Muscle of leg (tissue), 11 donors: Measurements from ENCODE around the gene RPTOR. TPM values are rescaled to one million over a fixed set of nuclear protein-coding genes. Genes with fewer than 3 reads are reported as not detected.
"Not testable (repeated sequence)": the region's sequence is repeated elsewhere in the genome, so short reads cannot be mapped to it uniquely, and the experiment has no call there.

Experiments
- DNase-seq: peaks from one replicate; pipeline ENCODE4 v3.0.0; 2013
- H3K27ac ChIP-seq: one replicate; pipeline ENCODE4 v1.5.1; 2013; ENCODE audit warnings: mild to moderate bottlenecking, low read length, control low read depth
- H3K27me3 ChIP-seq: one replicate; pipeline ENCODE4 v1.6.1; 2013; ENCODE audit warnings: low read length; ENCODE audit not compliant: control insufficient read depth, insufficient read depth
- H3K36me3 ChIP-seq: one replicate; pipeline ENCODE4 v1.6.1; 2013; ENCODE audit warnings: low read length; ENCODE audit not compliant: control insufficient read depth, insufficient read depth
- H3K4me1 ChIP-seq: one replicate; pipeline ENCODE4 v1.6.1; 2013; ENCODE audit warnings: low read length; ENCODE audit not compliant: control insufficient read depth, insufficient read depth
- H3K4me3 ChIP-seq: one replicate; pipeline ENCODE4 v1.5.1; 2013; ENCODE audit warnings: low read length, control low read depth
- H3K9me3 ChIP-seq: replicated peaks from 2 replicates; pipeline ENCODE4 v1.6.1; 2013; ENCODE audit warnings: low read depth, low read length; ENCODE audit not compliant: control insufficient read depth
- WGBS: methylation state at CpG from one replicate; pipeline ENCODE4 v1.1.5; 2013; ENCODE audit warnings: missing lambda C conversion rate; ENCODE audit not compliant: insufficient coverage; 5-methylcytosine and 5-hydroxymethylcytosine counted together
- polyA plus RNA-seq, 8 donors: library from polyadenylated mRNA; unstranded; fragments of 120-200 nt; gene quantifications; one replicate each; pipeline versions ENCODE4 v1.2.1 to v1.2.3, GENCODE V29; 2013; ENCODE audit warnings: inconsistent platforms in 1 of 8, low replicate concordance in 1 of 8; ENCODE audit not compliant: insufficient read length in 8 of 8, insufficient read depth in 1 of 8
- total RNA-seq: library from RNA; stranded (reverse); fragments of 120-200 nt; gene quantifications from one replicate; pipeline ENCODE4 v1.2.4, GENCODE V29; 2013

RPTOR gene
- total and polyA plus RNA-seq, 9 donors: 17.3 to 23.7 (median 20.0) TPM

DNA sequence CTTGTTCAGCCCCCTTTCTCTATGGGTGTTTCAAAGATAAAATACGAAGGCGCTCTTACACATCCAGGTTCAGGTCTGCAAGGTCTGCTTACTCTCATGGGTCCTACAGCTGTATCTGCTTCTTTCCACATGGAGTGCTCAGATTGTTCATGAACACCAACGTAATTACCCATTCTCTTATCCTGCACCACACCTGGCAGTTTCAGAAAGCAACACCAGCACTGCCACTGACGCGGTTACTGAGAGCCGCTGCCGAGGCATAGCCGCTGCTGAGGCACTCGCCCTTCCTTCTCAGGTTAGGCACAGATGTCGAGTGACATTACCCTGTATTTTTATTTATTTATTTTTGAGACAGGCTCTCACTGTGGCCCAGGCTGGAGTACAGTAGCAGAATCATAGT lies 147.1 kb downstream of the RPTOR start:
- no peak for DNase-seq
- Histone ChIP-seq H3K9me3 (peaks cover 2% of the 10 kb centered on the region), H3K4me3 (no peak overlapping the region), H3K27me3 (no peaks in the 10 kb centered on the region), H3K4me1 (peaks cover 4% of the 10 kb centered on the region), H3K36me3 (peaks cover 4% of the 10 kb centered on the region), H3K27ac (no peak overlapping the region)
- 93% methylated on average over 2 of the region's 10 CpGs for WGBS

DNA sequence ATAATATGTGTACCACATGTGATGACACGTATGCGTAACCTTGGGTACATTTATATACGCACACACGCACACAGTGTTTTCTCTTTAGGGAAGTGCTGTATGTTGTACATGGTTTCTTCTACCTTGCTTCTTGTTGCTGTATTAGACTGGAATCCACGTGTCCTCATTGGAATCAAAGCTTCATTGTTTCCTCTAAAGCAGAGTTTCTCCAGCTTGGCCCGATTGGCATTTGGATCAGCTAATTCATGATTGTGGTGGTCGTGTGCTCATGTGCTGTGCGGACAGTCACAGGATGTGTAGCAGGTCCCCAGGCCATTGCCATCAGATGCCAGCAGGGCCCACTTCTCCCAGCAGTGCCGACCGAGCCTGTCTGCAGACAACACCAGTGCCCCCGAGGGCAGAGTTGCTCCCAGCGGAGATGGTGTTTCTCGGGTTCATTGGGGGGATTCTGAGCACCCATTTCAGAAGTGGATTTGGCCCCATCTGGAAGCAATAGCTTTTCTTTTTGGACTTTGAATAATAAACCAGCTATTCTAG lies 148.4 kb downstream of the RPTOR start:
- Histone ChIP-seq H3K27me3 (no peaks in the 10 kb centered on the region), H3K4me1 (peaks cover 4% of the 10 kb centered on the region), H3K4me3 (no peak overlapping the region), H3K9me3 (peaks cover 2% of the 10 kb centered on the region), H3K27ac (no peak overlapping the region), H3K36me3 (no peaks in the 10 kb centered on the region)
- WGBS: 74% methylated on average over 12 of the region's 13 CpGs
- no peak for DNase-seq

DNA sequence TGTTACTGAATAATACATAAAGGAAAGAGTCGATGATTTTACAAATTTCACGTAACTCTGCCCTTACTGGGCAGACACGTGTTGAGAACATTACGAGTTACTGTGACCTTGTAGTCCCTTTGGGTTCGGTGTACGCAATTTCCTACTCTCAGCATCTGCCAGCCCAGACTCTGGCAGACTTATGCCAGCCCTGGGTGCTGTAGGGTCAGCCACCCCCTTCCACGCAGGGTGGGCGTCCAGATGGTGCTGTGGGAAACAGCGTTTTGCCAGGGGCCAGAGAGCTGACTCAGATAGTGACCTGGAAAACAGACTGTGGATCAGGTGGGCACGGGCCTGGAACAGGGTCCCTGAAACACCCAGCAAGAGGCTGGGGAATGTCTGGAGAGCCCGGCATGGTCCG lies 148.9 kb downstream of the RPTOR start:
- Histone ChIP-seq H3K27ac (no peak overlapping the region), H3K4me3 (no peak overlapping the region), H3K27me3 (no peaks in the 10 kb centered on the region), H3K4me1 (peaks cover 4% of the 10 kb centered on the region), H3K36me3 (no peaks in the 10 kb centered on the region), H3K9me3 (no peaks in the 10 kb centered on the region)
- no peak for DNase-seq
- 70% methylated on average over 12 of the region's 12 CpGs for WGBS

DNA sequence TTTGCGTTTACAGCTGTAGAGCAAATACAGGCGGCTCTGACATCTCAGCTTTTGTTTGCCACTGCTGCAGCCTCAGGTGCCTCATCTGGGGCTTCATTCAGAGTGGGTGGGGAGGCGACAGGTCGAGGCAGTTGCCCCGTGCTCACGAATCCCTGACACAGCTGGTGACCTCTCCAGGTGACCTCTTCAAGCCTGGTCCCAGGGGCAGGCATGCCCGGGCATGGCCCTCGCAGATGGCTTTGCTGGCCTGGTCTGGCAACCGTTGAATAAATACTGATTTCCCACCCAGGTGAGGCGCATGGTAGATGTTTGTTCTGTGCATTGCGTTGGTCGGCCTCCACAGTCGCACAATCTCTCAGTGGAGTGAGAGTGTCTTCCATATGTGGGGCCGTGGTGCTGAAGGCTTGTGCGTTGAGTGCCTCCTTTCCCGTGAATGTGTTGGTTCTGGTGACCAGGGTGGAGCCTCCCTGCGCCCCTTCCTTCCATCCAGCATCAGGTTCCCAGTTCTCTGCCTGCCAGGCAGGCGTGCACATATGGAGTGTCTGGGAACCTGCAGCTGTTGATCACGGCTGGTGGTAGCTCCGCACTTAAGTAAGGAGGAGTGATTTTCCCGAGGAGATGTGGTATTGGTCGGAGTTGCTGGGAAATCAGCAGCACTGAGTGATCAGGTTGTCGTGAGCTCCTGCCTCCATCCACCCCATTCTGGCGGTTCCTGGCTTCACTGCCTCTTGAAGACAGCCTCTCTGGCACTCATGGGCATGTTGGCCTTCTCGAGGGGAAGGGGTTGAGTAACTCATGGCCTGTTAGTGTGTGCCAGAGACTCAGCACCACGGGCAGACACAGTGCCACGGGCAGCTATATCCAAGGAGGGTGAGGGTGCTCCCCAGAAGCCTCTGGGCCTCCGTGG lies 149.7 kb downstream of the RPTOR start:
- 68% methylated on average over 22 of the region's 28 CpGs for WGBS
- Histone ChIP-seq H3K4me3 (no peak overlapping the region), H3K9me3 (no peaks in the 10 kb centered on the region), H3K27me3 (no peaks in the 10 kb centered on the region), H3K36me3 (no peaks in the 10 kb centered on the region), H3K4me1 (peaks cover 4% of the 10 kb centered on the region), H3K27ac (no peak overlapping the region)
- DNase-seq: no peak

DNA sequence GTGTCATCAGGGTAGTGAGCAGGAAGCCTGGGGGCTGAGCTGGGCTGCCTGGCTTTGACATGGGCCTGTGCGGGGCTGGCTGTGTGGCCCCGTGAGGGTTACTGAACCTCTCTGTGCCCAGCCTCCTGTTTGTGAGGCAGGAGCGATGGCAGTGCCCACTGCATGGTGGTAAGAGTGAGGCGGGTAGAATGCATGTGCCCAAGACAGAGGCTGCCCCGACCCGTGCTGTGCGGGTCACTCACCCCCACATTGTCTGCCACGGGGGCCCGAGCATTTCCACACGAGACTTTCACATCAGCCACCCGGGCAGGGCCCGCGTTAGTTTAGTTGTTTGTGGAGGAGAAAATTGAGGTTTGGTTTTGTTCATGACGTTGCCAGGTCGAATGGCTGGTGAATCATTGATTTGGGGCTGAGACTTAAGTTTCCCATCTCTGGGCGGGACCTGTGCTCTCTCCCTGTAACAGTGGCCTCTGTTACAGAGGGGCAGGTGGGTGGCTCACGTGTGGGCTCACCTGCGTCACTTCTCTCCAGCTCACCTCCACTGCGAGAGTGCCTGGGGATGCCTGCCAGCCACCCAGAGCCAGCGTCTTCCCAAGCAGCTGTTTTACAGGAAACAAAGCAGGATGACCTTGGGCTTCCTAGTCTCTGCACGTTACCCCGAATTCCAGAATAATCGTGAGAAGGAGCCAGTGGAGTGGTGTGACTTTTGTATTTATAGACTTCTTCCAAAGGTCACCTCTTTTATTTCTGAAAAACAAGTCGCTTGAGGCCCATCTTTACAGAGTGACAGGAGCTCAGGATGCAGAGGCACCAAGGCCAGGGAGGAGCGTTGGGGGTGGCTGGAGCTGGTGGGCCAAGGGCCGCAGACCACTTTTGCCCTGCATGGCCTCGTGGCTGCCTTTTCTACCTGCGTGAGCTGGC lies 150.6 kb downstream of the RPTOR start:
- WGBS: 87% methylated on average over 17 of the region's 28 CpGs
- DNase-seq: no peak
- Histone ChIP-seq H3K4me1 (peaks cover 4% of the 10 kb centered on the region), H3K36me3 (no peaks in the 10 kb centered on the region), H3K27ac (no peak overlapping the region), H3K27me3 (no peaks in the 10 kb centered on the region), H3K4me3 (no peak overlapping the region), H3K9me3 (no peaks in the 10 kb centered on the region)

DNA sequence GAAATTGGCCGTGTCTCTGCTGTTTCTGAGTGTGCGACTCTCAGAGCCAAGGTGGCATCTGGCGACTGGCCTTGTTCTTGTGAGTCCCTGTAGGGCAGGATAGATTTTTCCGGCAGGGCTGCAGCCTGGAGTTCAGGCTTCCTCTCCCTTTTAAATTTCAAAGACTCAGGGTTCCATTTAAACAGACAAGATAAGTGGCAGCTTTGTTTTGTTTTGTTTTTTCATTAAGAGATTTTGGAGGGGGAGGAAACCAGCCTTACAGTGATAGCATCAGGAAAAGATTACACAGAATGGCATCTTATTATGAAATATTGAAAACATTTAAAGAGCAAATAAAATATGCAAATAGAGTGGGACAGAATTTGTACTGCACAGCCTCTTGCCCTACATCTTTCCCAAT lies 151.3 kb downstream of the RPTOR start:
- Histone ChIP-seq H3K27me3 (no peaks in the 10 kb centered on the region), H3K4me3 (no peak overlapping the region), H3K4me1 (peaks cover 4% of the 10 kb centered on the region), H3K9me3 (no peaks in the 10 kb centered on the region), H3K36me3 (no peaks in the 10 kb centered on the region), H3K27ac (no peak overlapping the region)
- no peak for DNase-seq
- WGBS: 63% methylated on average over 3 of the region's 4 CpGs

DNA sequence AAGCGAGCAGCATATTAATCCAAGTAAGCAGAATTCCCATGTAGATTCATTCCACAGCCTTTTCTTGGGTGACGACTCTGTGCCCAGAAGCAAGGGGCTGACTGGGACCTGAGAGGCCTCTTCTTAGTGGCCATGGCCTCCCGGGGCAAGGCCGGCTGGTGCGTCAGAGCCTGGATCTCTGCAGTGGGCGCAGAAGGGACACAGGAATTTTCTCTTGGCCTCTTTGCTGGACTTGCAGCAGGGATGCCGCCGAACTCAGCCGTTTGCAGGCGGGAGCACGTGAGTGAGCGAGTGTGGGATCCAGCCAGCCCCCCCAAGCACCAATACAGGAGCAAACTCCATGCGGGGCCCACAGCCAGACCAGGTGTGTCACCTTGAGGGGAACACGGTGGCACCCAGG lies 151.8 kb downstream of the RPTOR start:
- H3K4me3 ChIP-seq: no peak overlapping the region
- WGBS: 80% methylated on average over 12 of the region's 14 CpGs
- H3K27ac ChIP-seq: no peak overlapping the region
- no peaks in the 10 kb centered on the region for H3K27me3 ChIP-seq
- no peaks in the 10 kb centered on the region for H3K36me3 ChIP-seq
- H3K4me1 ChIP-seq: peaks cover 4% of the 10 kb centered on the region
- no peaks in the 10 kb centered on the region for H3K9me3 ChIP-seq
- no peak for DNase-seq

DNA sequence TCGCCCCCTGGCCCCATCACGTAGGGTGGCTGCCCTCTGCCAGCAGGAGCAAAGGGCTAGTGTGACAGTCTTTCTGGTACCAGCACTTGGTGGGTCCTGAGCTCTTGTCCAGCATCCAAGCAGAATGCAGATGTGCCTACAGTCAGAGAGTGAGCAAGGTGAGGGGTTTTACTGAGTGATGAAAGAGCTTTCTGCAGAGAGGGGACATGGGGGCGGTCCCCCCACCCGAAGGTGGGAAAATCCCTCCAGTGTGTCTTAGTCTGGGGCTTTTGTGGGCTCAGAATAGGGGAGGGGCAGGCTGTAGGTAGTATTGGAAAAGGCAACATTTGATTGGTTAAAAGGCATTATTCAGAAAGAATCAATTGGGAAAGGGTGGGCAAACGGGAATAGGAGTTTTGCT lies 152.3 kb downstream of the RPTOR start:
- Histone ChIP-seq H3K9me3 (no peaks in the 10 kb centered on the region), H3K27ac (no peak overlapping the region), H3K36me3 (no peaks in the 10 kb centered on the region), H3K4me1 (peaks cover 4% of the 10 kb centered on the region), H3K4me3 (no peak overlapping the region), H3K27me3 (no peaks in the 10 kb centered on the region)
- no peak for DNase-seq
- WGBS: 82% methylated on average over 4 of the region's 5 CpGs

DNA sequence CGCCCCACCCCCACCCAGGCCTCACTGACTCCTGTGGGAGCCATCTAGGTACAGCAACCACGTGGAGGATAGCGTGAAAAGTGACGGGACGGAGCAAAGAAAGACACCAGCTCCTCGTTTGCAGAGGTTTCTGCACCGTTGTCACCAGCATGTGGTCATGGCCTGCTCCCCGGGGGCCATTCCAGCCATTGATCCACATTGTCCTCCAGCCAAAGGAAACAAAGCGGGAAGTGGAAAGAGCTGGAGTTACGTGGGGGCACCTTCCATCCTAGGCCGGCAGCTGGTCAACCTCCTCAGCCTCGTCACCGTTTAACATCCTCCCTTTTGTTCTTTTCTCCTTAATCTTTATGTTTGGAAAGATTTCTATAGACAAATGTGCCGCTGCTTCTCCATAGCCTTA lies 153.7 kb downstream of the RPTOR start:
- Histone ChIP-seq H3K36me3 (no peaks in the 10 kb centered on the region), H3K4me3 (no peak overlapping the region), H3K4me1 (peaks cover 4% of the 10 kb centered on the region), H3K27ac (no peak overlapping the region), H3K9me3 (no peaks in the 10 kb centered on the region), H3K27me3 (no peaks in the 10 kb centered on the region)
- no peak for DNase-seq
- 71% methylated on average over 8 of the region's 14 CpGs for WGBS

DNA sequence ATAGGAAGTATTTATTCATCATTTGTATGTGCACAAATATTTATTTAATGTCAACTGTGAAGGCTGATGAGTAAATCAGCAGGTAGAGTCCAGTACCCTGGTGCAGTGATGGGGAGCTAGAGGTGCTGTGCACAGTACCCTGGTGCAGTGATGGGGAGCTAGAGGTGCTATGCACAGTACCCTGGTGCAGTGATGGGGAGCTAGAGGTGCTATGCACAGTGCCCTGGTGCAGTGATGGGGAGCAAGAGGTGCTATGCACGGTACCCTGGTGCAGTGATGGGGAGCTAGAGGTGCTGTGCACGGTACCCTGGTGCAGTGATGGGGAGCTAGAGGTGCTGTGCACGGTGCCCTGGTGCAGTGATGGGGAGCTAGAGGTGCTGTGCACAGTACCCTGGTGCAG lies 154.6 kb downstream of the RPTOR start:
- not testable (repeated sequence) for DNase-seq, H3K9me3 ChIP-seq, H3K36me3 ChIP-seq, H3K4me1 ChIP-seq, H3K4me3 ChIP-seq, H3K27ac ChIP-seq, H3K27me3 ChIP-seq
- 100% methylated on average over 2 of the region's 3 CpGs for WGBS
